AG08396 (cell line): ENCODE results near the gene BET1L.
"Not testable (repeated sequence)": the region's sequence is repeated elsewhere in the genome, so short reads cannot be mapped to it uniquely, and the experiment has no call there.

Experiments used
- DNase-seq: peaks from one replicate; pipeline ENCODE4 v3.0.0; 2012; ENCODE audit warnings: low spot score, mixed read lengths

BET1L gene

GRCh38 chr11:227824-228379 lies 20.7 kb upstream of the BET1L start:
- no peak for DNase-seq

- no peak for DNase-seq
These were observed 18.7 kb upstream of the BET1L start for GRCh38 chr11:225734-226453.

- DNase-seq, result no peak
These were observed 17.2 kb upstream of the BET1L start for GRCh38 chr11:224424-224823.

GRCh38 chr11:223884-224283 lies 16.7 kb upstream of the BET1L start:
- no peak for DNase-seq

GRCh38 chr11:223026-223789 lies 16.0 kb upstream of the BET1L start:
- DNase-seq, result no peak

GRCh38 chr11:221998-222789 lies 15.0 kb upstream of the BET1L start:
- no peak for DNase-seq

GRCh38 chr11:221539-221938 lies 14.3 kb upstream of the BET1L start:
- DNase-seq, result no peak

GRCh38 chr11:220641-221215 lies 13.5 kb upstream of the BET1L start:
- DNase-seq, result not testable (repeated sequence)

GRCh38 chr11:218815-219593 lies 11.8 kb upstream of the BET1L start:
- no peak for DNase-seq

- no peak for DNase-seq
These were observed 10.5 kb upstream of the BET1L start for GRCh38 chr11:217704-218103.

GRCh38 chr11:216081-216974 lies 9.1 kb upstream of the BET1L start:
- DNase-seq, result no peak

GRCh38 chr11:215581-216037 lies 8.4 kb upstream of the BET1L start:
- DNase-seq, result no peak

GRCh38 chr11:214083-214482 lies 6.9 kb upstream of the BET1L start:
- no peak for DNase-seq

- no peak for DNase-seq
These were observed 5.9 kb upstream of the BET1L start for GRCh38 chr11:213111-213510.

- DNase-seq, result no peak
These were observed 5.2 kb upstream of the BET1L start for GRCh38 chr11:212150-213100.

GRCh38 chr11:211741-212140 lies 4.5 kb upstream of the BET1L start:
- DNase-seq, result no peak

- no peak for DNase-seq
These were observed 4.1 kb upstream of the BET1L start for GRCh38 chr11:211295-211694.

- no peak for DNase-seq
These were observed 3.6 kb upstream of the BET1L start for GRCh38 chr11:210803-211180.
